Measurements from ENCODE around the gene ACCS.

DNA sequence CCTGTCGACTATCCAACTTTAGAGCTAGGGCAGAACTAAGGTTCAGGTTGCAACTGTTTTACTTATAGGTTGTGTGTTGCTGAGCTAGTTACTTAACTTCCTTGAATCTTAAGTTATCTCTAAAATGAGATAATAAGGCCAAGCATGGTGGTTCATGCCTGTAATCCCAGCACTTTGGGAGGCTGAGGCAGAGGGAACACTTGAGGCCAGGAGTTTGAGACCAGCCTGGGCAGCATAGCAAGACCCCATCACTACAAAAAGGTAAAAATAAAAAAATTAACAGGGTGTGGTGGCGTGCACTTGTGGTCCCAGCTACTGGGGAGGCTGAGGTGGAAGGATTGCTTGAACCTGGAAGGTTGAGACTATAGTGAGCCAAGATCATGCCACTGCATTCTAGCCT is 2.1 kb downstream of the ACCS start:
- TF ChIP-seq, protein P1, sequence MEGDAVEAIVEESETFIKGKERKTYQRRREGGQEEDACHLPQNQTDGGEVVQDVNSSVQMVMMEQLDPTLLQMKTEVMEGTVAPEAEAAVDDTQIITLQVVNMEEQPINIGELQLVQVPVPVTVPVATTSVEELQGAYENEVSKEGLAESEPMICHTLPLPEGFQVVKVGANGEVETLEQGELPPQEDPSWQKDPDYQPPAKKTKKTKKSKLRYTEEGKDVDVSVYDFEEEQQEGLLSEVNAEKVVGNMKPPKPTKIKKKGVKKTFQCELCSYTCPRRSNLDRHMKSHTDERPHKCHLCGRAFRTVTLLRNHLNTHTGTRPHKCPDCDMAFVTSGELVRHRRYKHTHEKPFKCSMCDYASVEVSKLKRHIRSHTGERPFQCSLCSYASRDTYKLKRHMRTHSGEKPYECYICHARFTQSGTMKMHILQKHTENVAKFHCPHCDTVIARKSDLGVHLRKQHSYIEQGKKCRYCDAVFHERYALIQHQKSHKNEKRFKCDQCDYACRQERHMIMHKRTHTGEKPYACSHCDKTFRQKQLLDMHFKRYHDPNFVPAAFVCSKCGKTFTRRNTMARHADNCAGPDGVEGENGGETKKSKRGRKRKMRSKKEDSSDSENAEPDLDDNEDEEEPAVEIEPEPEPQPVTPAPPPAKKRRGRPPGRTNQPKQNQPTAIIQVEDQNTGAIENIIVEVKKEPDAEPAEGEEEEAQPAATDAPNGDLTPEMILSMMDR (IDR thresholded peaks at IDR 0.05) = no peak
- TF ChIP-seq POLR2A (IDR thresholded peaks at IDR 0.05; ENCODE audit: low read length) = no peak
- no peak for TF ChIP-seq RCOR1 (IDR thresholded peaks at IDR 0.05; ENCODE audit: low read depth, low read length)
- TF ChIP-seq CHD4 (IDR thresholded peaks at IDR 0.05; ENCODE audit: borderline replicate concordance) = no peak
- TF ChIP-seq RAD21 (conservative IDR thresholded peaks at IDR 0.05 in 1 of 2, IDR thresholded peaks at IDR 0.05 in 1 of 2) = no peak
- no peak for TF ChIP-seq MAX (IDR thresholded peaks at IDR 0.05)
- TF ChIP-seq, protein P2, sequence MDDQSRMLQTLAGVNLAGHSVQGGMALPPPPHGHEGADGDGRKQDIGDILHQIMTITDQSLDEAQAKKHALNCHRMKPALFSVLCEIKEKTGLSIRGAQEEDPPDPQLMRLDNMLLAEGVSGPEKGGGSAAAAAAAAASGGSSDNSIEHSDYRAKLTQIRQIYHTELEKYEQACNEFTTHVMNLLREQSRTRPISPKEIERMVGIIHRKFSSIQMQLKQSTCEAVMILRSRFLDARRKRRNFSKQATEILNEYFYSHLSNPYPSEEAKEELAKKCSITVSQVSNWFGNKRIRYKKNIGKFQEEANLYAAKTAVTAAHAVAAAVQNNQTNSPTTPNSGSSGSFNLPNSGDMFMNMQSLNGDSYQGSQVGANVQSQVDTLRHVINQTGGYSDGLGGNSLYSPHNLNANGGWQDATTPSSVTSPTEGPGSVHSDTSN (IDR thresholded peaks at IDR 0.05) = no peak
- TF ChIP-seq, protein P3, sequence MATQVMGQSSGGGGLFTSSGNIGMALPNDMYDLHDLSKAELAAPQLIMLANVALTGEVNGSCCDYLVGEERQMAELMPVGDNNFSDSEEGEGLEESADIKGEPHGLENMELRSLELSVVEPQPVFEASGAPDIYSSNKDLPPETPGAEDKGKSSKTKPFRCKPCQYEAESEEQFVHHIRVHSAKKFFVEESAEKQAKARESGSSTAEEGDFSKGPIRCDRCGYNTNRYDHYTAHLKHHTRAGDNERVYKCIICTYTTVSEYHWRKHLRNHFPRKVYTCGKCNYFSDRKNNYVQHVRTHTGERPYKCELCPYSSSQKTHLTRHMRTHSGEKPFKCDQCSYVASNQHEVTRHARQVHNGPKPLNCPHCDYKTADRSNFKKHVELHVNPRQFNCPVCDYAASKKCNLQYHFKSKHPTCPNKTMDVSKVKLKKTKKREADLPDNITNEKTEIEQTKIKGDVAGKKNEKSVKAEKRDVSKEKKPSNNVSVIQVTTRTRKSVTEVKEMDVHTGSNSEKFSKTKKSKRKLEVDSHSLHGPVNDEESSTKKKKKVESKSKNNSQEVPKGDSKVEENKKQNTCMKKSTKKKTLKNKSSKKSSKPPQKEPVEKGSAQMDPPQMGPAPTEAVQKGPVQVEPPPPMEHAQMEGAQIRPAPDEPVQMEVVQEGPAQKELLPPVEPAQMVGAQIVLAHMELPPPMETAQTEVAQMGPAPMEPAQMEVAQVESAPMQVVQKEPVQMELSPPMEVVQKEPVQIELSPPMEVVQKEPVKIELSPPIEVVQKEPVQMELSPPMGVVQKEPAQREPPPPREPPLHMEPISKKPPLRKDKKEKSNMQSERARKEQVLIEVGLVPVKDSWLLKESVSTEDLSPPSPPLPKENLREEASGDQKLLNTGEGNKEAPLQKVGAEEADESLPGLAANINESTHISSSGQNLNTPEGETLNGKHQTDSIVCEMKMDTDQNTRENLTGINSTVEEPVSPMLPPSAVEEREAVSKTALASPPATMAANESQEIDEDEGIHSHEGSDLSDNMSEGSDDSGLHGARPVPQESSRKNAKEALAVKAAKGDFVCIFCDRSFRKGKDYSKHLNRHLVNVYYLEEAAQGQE (IDR thresholded peaks at IDR 0.05) = no peak
- no peak for TF ChIP-seq NR3C1 (IDR thresholded peaks at IDR 0.05)
- no peak for TF ChIP-seq BHLHE40 (IDR thresholded peaks at IDR 0.05; ENCODE audit: low read depth, low read length)
